Lower leg skin (tissue), 4 donors: Measurements from ENCODE around the gene JDP2. TPM values are rescaled to one million over a fixed set of nuclear protein-coding genes. Genes with fewer than 3 reads are reported as not detected.

Source experiments
- DNase-seq, 2 donors: peaks; one replicate each; pipeline ENCODE4 v3.0.0-alpha.2; 2019; ENCODE audit warnings: low spot score in 2 of 2
- H3K4me3 ChIP-seq: fragments of 200-600 bp; sonication (generic); 2 replicates; pipeline ENCODE4 v1.5.1; 2017; ENCODE audit warnings: mild to moderate bottlenecking, low read depth; ENCODE audit not compliant: poor library complexity, severe bottlenecking
- CTCF ChIP-seq, 3 donors: fragments of 450-650 bp; IDR thresholded peaks; one replicate each; pipeline ENCODE4 v1.5.1; 2016; ENCODE audit warnings: antibody characterized with exemption in 3 of 3, mild to moderate bottlenecking in 3 of 3, moderate library complexity in 2 of 3
- POLR2A ChIP-seq, 2 donors: fragments of 450-650 bp; IDR thresholded peaks; one replicate each; pipeline ENCODE4 v1.6.1; 2016 to 2017; ENCODE audit warnings: antibody characterized with exemption in 2 of 2, mild to moderate bottlenecking in 1 of 2, moderate library complexity in 1 of 2
- WGBS, 2 donors: methylation state at CpG; one replicate each; pipeline ENCODE4 v1.1.5; 2018; 5-methylcytosine and 5-hydroxymethylcytosine counted together
- intact Hi-C: fragments of 100-400 bp; cut with DNase I; formaldehyde crosslinking; loops from one replicate; pipeline ENCODE4 v1.15.0; 2023; ENCODE audit warnings: low total_unique reads
- total RNA-seq, 4 donors: library from RNA; depleted of rRNA; stranded (reverse); fragments of >200 nt; gene quantifications; one replicate each; pipeline ENCODE4 v1.1.0, GENCODE V29; 2016

The JDP2 gene
- total RNA-seq, 4 donors from 2014 or later: 31.7 to 53.9 (median 36.0) TPM

- intact Hi-C loops: no loop called here
- DNase-seq: no peak
- no peak for TF ChIP-seq POLR2A (IDR thresholded peaks at IDR 0.05)
- TF ChIP-seq CTCF (IDR thresholded peaks at IDR 0.05): no peak
- no peak overlapping the region for H3K4me3 ChIP-seq
- WGBS, 2 donors: 55 to 65% methylated on average over 1 of the region's 1 CpG
Observed at GRCh38 chr14:75383721-75384120, 44.1 kb upstream of the JDP2 start.

GRCh38 chr14:75389679-75390078 lies 38.1 kb upstream of the JDP2 start:
- intact Hi-C loops: no loop called here
- no peak for DNase-seq
- TF ChIP-seq CTCF (IDR thresholded peaks at IDR 0.05) (no peak), POLR2A (IDR thresholded peaks at IDR 0.05) (no peak)
- no peak overlapping the region for H3K4me3 ChIP-seq
- WGBS, 2 donors: 62 to 69% methylated on average over 3 of the region's 3 CpGs

GRCh38 chr14:75390183-75390582 lies 37.6 kb upstream of the JDP2 start:
- TF ChIP-seq CTCF (IDR thresholded peaks at IDR 0.05) (no peak), POLR2A (IDR thresholded peaks at IDR 0.05) (no peak)
- 83 to 91% methylated on average over 3 of the region's 3 CpGs for WGBS, 2 donors
- intact Hi-C loops: no loop called here
- no peak overlapping the region for H3K4me3 ChIP-seq
- no peak for DNase-seq

GRCh38 chr14:75391953-75392352 lies 35.9 kb upstream of the JDP2 start:
- WGBS, 2 donors: 90 to 93% methylated on average over 7 of the region's 7 CpGs
- peak in 1 of 2 donors; percentile 58 for DNase-seq
- intact Hi-C loops: no loop called here
- TF ChIP-seq CTCF (IDR thresholded peaks at IDR 0.05): no peak
- TF ChIP-seq POLR2A (IDR thresholded peaks at IDR 0.05): no peak
- no peak overlapping the region for H3K4me3 ChIP-seq

GRCh38 chr14:75392686-75393641 lies 34.9 kb upstream of the JDP2 start:
- intact Hi-C loops: no loop called here

More at GRCh38 chr14:75392686-75393641, 34.9 kb upstream of the JDP2 start:
- DNase-seq: peak in 1 of 2 donors; percentile 75
- 83 to 85% methylated on average over 11 of the region's 11 CpGs for WGBS, 2 donors
- TF ChIP-seq POLR2A (IDR thresholded peaks at IDR 0.05): no peak
- TF ChIP-seq CTCF (IDR thresholded peaks at IDR 0.05): no peak
- no peak overlapping the region for H3K4me3 ChIP-seq
